GM21528 (cell line): ENCODE data around the gene CPB2.

Experiments used
- ATAC-seq: cut with Tn5 transposase; IDR thresholded peaks from one replicate; pipeline ENCODE4 v1.9.1; 2021; ENCODE audit warnings: mild to moderate bottlenecking, moderate library complexity; ENCODE audit not compliant: unreplicated experiment, low FRiP score

Gene CPB2

GRCh38 chr13:46127358-46128023, 22.7 kb upstream of the CPB2 start:
- no peak for ATAC-seq

- no peak for ATAC-seq
Observed at GRCh38 chr13:46126552-46127357, 21.9 kb upstream of the CPB2 start.

DNA sequence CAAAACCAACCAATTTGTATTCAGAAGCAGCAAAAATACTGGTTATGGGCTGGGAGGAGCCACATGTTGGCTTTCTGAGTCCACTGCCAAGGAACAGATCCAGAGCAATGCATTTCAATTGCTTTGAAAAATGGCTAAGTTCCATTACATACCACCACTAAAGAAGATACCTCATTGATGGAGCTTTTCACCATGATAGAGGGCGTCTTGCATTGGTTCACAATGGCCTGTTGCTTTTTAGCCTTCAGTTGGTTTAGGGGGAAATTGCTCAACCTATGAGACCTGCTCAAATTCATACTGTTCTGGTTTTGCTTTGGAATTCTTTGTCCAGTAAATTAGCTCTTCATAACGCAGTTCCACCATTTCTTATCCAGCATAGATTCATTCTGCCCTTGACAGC, 21.2 kb upstream of the CPB2 start:
- ATAC-seq: no peak

- no peak for ATAC-seq
Observed at GRCh38 chr13:46124967-46125933, 20.4 kb upstream of the CPB2 start.

GRCh38 chr13:46124531-46124966, 19.7 kb upstream of the CPB2 start:
- no peak for ATAC-seq

- ATAC-seq: no peak
Observed at GRCh38 chr13:46122304-46122703, 17.5 kb upstream of the CPB2 start.

- no peak for ATAC-seq
Observed at GRCh38 chr13:46121597-46122163, 16.8 kb upstream of the CPB2 start.

GRCh38 chr13:46121033-46121432, 16.2 kb upstream of the CPB2 start:
- ATAC-seq: no peak

DNA sequence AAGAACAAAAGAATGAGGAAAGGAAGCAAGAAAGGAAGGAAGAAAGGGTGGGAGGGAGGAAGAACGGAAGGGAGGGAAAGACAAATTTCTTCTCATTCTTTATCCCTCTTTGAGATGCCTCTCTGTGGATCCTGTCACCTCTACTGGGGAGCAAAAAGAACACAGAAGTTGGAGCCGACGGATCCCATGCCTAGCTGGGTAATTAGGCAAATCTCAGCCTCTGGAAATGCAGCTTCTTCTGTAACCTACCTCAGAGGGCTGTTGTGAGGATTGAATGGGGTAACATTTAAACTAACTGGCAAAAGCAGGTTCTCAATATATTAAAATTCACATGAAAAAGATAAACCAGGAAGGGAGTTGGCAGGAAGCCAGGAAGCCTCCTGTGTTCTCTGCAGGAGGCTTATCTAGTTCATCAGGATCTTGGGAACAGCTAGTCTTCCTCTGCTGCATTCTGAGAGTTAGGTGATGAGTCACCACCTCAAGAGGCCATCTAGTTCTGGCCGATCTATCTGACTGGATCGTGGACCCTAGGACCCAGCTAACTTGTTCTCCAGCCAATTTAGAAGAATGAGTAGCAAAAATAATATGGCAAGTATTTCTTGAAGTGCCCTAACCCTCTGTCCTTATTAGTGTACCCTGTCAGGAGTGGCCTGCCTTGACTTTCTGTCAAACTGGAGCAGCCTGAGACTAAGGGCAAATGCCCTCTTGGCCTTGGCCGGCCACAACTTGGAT, 15.2 kb upstream of the CPB2 start:
- no peak for ATAC-seq

GRCh38 chr13:46116653-46117502, 12.0 kb upstream of the CPB2 start:
- ATAC-seq: no peak

DNA sequence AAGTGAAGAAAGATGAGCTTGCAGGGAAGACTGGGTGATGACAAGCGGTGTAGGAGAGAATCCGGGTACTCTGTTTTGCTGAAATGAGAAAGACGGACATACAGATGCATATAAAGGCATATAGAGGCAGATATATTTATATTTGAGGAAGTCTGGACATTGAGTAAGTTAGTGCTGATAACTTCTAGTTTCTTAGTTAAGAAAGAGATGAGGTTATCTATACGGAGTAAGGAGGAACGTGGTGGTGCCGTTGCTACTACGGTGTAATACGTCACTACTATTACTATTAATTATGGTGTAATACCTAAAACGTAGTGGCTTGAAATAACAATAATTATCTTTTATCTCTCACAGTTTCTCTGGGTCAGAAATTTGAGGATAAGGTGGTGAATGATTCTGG, 9.8 kb upstream of the CPB2 start:
- ATAC-seq: no peak

- no peak for ATAC-seq
Observed at GRCh38 chr13:46113596-46113995, 8.8 kb upstream of the CPB2 start.

DNA sequence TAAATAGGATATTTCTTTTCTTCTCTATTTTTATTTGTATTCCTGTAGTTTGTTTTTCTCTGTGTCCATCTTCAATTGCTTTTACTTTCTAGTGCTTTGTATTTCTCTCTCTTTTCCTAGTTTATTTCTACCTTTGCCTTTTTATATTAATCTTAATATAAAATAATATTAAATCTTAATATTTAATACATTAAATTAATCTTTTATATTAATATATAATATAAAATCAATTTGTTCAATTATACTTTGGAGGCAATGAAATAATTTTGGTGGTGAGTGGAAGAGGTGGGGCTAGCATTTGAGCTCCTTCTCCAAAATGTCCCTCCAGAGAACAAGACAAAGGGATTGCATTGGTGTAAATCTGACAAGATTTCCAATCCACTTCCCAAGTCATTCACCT, 6.3 kb upstream of the CPB2 start:
- ATAC-seq: no peak

DNA sequence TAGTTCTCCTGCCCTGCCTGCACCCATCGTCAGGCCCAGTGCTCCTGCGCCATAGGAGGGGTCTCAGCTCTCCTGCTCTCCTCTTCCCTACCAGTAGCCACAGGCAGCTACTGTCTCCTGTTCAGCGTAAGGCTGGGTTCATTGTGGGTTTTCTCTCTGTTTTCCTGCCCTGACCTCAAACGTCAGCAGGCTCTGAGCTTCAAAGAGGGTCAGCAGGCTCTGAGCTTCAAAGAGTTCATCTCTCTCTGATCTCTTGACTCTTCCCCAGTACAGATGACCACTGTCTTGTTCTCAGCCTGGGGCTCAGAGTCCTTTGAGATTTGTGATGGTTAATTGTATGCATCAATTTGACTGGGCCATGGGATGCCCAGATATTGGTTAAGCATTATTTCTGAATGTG, 4.6 kb upstream of the CPB2 start:
- no peak for ATAC-seq

- no peak for ATAC-seq
Observed at GRCh38 chr13:46106839-46107371, 2.1 kb upstream of the CPB2 start.

- ATAC-seq: no peak
Observed at GRCh38 chr13:46103037-46103436, 1.8 kb downstream of the CPB2 start.

- ATAC-seq: no peak
Observed at GRCh38 chr13:46102255-46102605, 2.6 kb downstream of the CPB2 start.

DNA sequence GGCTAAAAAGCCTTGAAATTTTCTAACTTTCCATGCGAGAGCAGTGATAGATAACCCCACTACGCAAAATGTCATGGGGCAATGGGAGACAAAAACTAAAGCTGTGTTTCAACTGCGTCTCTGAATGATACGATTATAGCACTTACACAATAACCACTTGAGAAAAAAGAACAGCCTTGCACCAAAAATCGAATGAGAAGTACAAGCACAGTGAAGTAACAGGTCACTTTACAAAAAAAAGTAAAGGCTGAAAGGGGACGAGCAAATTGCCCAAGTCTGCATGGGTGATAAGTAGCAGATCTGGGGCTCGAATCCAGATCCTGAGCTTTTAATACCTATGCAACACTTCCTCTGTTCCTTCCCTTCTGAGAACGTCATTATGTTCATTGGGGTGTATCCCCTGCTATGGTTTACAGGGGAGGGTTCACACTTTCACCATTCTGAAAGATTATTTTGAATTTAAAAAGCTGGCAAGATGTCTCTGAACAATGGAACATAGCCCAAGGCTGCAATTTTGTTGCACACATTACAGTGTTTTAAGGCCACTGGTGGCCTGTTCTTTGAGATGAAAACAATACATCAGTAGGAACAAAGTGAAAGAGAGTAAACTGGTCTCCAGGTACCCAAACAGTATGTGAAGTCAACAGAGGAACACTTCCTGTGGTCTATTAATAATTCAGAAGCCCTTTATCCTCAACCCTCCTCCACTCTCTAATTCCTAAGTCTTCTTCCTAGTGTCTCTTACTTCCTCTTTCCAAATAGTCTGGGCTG, 3.2 kb downstream of the CPB2 start:
- ATAC-seq: no peak
